ENCODE results near the gene GRB14. TPM values are rescaled to one million over a fixed set of nuclear protein-coding genes. Genes with fewer than 3 reads are reported as not detected.

GRB14 gene
- total and polyA plus RNA-seq, 2 of the 13 experiments (the other 11 are each of a cell fraction or from before 2014, with no cell fraction given), result 4.6 to 5.8 TPM

DNA sequence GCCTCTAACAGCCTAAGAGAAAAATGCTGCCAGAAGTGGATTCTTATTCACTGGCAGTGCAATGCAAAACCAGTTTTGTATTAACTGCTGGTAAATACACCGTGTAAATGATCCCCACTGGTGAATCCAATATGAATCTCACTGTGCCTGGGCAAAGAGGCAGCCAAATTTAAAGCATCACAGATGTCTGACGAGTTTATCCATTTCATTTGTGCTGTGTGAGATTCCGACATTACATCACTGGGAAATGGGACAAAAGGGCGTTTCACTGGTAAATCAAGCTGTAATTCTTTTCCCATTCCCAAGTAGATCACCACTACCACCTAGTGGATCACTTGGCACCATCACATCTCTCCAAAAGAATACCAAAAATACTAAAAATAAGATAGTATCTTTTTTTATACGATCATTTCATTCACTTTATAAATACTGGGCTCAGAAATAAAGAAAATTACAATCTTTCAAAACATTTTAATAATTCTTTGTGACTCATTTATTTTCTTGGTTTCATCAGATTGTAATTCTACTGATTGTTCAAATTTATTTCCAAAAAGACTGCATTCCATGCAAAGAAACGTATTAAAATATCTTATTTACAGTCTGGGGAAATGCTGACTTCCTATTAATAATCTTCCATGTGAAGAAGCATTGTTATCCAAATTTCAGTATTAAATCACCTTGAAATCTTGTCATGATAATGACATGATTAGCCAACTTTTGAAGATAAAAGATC, 125.6 kb downstream of the GRB14 start (continued):
- TF ChIP-seq, protein P1, sequence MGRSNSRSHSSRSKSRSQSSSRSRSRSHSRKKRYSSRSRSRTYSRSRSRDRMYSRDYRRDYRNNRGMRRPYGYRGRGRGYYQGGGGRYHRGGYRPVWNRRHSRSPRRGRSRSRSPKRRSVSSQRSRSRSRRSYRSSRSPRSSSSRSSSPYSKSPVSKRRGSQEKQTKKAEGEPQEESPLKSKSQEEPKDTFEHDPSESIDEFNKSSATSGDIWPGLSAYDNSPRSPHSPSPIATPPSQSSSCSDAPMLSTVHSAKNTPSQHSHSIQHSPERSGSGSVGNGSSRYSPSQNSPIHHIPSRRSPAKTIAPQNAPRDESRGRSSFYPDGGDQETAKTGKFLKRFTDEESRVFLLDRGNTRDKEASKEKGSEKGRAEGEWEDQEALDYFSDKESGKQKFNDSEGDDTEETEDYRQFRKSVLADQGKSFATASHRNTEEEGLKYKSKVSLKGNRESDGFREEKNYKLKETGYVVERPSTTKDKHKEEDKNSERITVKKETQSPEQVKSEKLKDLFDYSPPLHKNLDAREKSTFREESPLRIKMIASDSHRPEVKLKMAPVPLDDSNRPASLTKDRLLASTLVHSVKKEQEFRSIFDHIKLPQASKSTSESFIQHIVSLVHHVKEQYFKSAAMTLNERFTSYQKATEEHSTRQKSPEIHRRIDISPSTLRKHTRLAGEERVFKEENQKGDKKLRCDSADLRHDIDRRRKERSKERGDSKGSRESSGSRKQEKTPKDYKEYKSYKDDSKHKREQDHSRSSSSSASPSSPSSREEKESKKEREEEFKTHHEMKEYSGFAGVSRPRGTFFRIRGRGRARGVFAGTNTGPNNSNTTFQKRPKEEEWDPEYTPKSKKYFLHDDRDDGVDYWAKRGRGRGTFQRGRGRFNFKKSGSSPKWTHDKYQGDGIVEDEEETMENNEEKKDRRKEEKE (IDR thresholded peaks at IDR 0.05), result no peak
- no peak for TF ChIP-seq FOXK2 (IDR thresholded peaks at IDR 0.05)
- peak; percentile 78 for TF ChIP-seq STAG1 (CRISPR knock-in tag; IDR thresholded peaks at IDR 0.05)
- peak; percentile 74 for TF ChIP-seq SMC3 (IDR thresholded peaks at IDR 0.05; ENCODE audit: low read length)
- TF ChIP-seq ZNF335 (CRISPR knock-in tag; IDR thresholded peaks at IDR 0.05), result no peak
- TF ChIP-seq ERF (CRISPR knock-in tag; IDR thresholded peaks at IDR 0.05), result no peak
- TF ChIP-seq KLF12 (CRISPR knock-in tag; IDR thresholded peaks at IDR 0.05; ENCODE audit: borderline replicate concordance), result no peak
- TF ChIP-seq EED (CRISPR knock-in tag; IDR thresholded peaks at IDR 0.05), result no peak
- TF ChIP-seq ARID2 (CRISPR knock-in tag; IDR thresholded peaks at IDR 0.05; ENCODE audit: borderline replicate concordance), result no peak
- TF ChIP-seq, protein P2, sequence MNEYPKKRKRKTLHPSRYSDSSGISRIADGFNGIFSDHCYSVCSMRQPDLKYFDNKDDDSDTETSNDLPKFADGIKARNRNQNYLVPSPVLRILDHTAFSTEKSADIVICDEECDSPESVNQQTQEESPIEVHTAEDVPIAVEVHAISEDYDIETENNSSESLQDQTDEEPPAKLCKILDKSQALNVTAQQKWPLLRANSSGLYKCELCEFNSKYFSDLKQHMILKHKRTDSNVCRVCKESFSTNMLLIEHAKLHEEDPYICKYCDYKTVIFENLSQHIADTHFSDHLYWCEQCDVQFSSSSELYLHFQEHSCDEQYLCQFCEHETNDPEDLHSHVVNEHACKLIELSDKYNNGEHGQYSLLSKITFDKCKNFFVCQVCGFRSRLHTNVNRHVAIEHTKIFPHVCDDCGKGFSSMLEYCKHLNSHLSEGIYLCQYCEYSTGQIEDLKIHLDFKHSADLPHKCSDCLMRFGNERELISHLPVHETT (CRISPR knock-in tag; conservative IDR thresholded peaks at IDR 0.05), result no peak
- no peak for TF ChIP-seq PPARG (CRISPR knock-in tag; conservative IDR thresholded peaks at IDR 0.05)
- TF ChIP-seq ZNF460 (CRISPR knock-in tag; IDR thresholded peaks at IDR 0.05; ENCODE audit: borderline replicate concordance), result no peak
- TF ChIP-seq MTA1 (CRISPR knock-in tag; IDR thresholded peaks at IDR 0.05; ENCODE audit: borderline replicate concordance), result no peak
- TF ChIP-seq ATM (IDR thresholded peaks at IDR 0.05; ENCODE audit: borderline replicate concordance), result no peak
- TF ChIP-seq ZNF546 (CRISPR knock-in tag; conservative IDR thresholded peaks at IDR 0.05), result no peak
- TF ChIP-seq FOSL1 (CRISPR knock-in tag; IDR thresholded peaks at IDR 0.05; ENCODE audit: borderline replicate concordance), result no peak
- no peak for TF ChIP-seq ZBTB38 (CRISPR knock-in tag; IDR thresholded peaks at IDR 0.05)
- TF ChIP-seq, protein P3, sequence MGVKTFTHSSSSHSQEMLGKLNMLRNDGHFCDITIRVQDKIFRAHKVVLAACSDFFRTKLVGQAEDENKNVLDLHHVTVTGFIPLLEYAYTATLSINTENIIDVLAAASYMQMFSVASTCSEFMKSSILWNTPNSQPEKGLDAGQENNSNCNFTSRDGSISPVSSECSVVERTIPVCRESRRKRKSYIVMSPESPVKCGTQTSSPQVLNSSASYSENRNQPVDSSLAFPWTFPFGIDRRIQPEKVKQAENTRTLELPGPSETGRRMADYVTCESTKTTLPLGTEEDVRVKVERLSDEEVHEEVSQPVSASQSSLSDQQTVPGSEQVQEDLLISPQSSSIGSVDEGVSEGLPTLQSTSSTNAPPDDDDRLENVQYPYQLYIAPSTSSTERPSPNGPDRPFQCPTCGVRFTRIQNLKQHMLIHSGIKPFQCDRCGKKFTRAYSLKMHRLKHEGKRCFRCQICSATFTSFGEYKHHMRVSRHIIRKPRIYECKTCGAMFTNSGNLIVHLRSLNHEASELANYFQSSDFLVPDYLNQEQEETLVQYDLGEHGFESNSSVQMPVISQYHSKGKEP (CRISPR knock-in tag; IDR thresholded peaks at IDR 0.05), result no peak
- TF ChIP-seq ZNF549 (CRISPR knock-in tag; IDR thresholded peaks at IDR 0.05), result no peak
- no peak for TF ChIP-seq KDM6A (CRISPR knock-in tag; IDR thresholded peaks at IDR 0.05; ENCODE audit: low read depth)
- TF ChIP-seq, protein P4, sequence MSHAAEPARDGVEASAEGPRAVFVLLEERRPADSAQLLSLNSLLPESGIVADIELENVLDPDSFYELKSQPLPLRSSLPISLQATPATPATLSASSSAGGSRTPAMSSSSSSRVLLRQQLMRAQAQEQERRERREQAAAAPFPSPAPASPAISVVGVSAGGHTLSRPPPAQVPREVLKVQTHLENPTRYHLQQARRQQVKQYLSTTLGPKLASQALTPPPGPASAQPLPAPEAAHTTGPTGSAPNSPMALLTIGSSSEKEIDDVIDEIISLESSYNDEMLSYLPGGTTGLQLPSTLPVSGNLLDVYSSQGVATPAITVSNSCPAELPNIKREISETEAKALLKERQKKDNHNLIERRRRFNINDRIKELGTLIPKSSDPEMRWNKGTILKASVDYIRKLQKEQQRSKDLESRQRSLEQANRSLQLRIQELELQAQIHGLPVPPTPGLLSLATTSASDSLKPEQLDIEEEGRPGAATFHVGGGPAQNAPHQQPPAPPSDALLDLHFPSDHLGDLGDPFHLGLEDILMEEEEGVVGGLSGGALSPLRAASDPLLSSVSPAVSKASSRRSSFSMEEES (CRISPR knock-in tag; IDR thresholded peaks at IDR 0.05), result no peak
- no peak for TF ChIP-seq ZNF850 (CRISPR knock-in tag; conservative IDR thresholded peaks at IDR 0.05)
- peak; percentile 28; the same call in 1 of the 2 replicates for TF ChIP-seq ATF1 (CRISPR knock-in tag; IDR thresholded peaks at IDR 0.05)
